GM21786 (cell line): ENCODE data around the gene NFATC4.
"Not testable (repeated sequence)": the region's sequence is repeated elsewhere in the genome, so short reads cannot be mapped to it uniquely, and the experiment has no call there.

Experiments used
- ATAC-seq: cut with Tn5 transposase; IDR thresholded peaks from one replicate; pipeline ENCODE4 v1.9.1; 2021; ENCODE audit not compliant: unreplicated experiment

The NFATC4 gene

DNA sequence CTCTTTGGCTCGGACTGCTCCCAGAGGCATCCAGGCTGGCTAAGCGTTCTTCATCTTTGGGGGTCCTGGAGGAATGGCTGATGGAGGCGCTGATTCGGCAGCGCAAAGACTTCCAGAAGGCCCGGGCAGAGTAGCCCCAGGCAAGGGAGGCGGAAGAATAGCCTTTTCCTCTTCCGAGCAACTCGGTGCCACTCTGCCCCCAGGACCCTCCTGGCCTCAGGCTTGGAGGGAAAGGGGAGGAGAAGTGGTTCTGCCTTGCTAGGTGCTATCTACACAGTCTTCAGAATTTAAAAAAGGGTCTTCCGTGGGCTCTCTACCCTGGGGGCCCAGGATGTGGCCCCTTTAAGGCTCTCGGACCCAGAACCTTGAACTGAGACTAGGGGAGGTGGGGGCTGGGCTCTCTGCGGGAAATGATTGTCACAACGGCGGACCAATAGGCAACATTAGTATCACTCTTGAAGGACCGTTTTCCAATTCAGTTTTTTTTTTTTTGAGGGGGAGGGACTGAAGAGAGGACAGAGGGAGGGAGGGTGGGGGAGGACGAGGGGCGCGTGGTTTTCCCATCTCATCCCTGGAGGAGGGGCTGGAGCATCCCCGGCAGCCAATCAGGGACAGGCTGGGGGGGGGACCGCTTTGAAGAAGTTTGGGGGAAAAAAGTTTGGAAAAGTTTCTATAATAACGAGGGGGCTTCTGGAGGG, at the start of gene NFATC4:
Gene NFATC4 (plus strand): TSS at position 671 of the 698 bp plus-strand sequence. CDS start 157 bp downstream, outside the sequence.
- peak; percentile 32 for ATAC-seq

DNA sequence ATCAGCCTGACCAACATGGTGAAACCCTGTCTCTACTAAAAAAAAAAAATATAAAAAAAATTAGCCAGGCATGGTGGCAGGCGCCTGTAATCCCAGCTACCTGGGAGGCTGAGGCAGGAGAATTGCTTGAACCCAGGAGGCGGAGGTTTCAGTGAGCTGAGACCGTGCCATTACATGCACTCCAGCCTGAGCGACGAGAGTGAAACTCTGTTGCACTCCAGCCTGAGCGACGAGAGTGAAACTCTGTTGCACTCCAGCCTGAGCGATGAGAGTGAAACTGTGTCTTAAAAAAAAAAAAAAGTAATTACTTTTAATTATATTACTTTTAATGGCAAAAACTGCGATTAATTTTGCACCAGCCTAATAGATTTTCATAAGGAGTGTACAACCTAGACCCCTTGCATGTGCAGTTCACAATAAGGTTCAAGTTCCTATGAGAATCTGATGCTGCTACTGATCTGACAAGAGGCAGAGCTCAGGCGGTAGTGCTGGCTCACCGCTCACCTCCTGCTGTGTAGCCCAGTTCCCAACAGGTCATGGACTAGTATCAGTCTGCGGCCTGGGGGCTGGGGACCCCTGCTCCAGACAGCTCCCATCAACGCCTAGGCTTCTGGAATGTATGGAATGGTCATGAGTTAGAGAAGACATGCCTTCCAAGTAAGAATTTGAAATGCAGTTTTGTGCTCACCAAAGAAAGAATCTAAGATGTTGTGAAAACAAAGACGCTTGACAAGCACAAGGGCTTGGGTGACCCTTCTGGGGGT, 46.6 kb upstream of the NFATC4 start:
- ATAC-seq = no peak

DNA sequence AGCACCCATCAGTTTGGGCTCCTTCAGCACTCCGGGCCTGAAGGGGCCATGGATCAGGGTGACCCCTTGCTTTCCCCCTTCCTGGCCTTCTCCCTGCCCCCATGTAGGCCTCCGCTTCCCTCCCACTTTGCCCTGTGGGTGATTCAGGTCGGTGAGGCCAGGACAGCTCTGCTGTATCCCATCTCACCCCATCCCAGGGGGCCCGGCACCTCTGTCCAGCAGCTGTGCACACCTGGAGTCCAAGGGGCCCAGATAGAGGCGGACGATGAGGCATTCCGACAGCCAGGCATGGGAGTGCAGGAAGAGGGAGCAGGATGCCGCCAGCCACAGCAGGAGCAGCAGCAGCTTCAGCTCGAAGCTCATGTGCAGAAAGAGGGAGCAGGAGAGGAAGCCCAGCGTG, 45.3 kb upstream of the NFATC4 start:
- no peak for ATAC-seq

DNA sequence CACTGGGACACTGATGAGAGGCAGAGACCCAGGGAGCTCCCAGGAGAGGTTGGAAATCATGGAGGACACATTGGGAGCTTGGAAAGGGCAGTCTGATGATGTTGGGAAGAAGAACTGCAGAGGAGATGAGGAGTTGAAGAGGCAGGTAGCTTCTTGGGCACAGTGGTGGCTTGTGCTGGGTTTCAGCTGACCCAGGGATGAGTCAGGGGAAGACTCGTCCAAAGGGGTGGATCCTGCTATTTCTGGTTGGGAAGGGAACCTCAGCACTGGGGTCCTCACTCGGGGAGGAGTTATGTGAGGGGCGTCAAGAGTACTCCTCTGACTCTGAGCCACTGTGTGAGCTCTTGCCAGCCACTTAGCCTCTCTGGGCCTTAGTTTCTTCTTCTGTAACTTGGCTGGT, 44.6 kb upstream of the NFATC4 start:
- ATAC-seq = no peak

DNA sequence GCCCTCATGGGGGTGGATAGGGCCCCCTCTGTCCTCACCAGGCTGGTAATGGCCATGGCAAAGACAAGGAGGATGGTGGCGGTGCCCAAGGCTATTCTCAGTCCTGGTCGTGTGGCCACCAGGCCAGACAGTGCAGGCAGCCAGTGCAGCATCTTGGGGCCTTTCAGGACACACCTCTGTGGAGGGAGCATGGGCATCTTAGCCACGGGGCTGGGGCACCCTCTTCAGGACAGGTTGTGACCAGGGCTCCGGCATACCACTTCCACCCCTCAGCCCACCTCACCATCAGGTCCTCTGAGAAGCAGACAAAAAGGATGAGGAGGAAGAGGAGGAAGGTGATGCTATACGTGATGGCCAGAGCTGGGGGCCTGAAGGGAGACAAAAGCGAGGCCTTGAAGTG, 44.0 kb upstream of the NFATC4 start:
- no peak for ATAC-seq

DNA sequence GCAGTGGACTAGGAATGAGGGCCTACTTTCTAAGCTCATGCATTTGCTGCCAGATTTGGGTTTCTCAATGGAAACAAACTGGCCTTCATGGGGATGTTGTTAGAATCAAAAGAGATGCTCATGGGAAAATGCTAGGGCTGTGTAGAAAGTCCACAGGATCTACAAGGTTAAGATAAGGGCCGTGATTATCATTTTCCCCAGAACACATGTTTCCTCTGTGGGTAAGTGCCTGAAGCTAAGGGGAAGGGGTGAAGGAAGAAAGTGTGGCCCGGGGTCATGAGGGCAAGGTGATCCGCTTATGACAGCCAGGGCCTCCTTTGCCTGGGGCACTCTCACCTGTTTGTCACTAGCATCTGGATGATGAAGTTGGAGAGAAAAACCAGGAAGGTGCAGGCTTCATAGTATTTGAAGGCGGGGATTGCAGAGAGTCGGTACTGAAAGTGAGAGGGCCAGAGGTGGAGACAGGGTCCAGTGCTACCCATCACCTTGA, 42.9 kb upstream of the NFATC4 start:
- ATAC-seq = no peak

DNA sequence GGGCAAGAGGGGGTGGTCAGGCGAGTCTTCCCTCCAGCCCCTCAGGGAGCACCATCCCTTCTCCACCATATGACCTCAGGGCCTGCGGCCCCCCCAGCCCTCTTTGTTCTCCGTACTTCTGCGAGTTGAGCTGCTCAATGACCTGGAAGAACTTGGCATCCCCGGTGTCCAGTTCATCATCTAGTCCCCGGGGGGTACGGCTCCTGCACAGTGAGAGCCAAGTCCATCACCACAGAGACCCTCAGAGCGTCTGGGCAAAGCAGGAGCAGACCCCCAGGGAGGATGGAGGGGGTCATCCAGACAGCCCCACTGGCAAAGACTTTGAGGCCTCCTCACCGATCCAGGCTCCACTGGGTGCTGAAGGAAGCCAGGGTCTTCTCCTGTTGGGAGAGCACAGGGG, 42.0 kb upstream of the NFATC4 start:
- no peak for ATAC-seq

DNA sequence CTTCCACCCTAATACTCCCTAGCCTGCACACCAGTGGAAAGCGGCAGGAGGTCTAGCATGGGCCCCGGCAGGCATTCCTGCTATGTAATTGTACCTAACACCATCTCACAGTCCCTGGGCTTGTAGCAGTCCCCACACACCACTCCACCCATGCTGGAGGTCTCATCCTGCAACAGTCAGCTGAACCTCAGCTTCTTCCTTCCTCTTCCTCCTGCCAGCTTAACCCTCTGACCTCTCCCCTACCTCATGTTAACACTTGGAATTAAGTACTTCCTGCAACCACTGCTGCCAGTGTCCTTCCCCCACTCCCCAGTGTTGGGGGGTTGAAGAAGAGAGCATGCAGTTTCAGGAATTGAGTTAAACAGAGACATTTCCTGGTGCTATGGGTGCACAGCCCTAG, 40.7 kb upstream of the NFATC4 start:
- ATAC-seq = no peak

DNA sequence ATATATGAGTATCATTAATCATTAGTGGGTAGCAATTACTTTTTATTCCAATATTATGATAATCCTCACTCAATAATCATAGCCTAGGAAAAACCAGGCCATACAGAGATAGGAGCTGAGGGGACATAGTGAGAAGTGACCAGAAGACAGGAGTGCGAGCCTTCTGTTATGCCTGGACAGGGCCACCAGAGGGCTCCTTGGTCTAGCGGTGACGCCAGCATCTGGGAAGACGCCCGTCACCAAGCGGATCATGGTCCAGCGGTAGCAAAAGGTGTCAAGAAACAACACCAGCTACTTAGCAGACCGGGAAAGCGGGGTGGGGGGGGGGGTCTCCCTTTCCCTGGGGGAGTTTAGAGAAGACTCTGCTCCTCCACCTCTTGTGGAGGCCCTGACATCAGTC, 40.1 kb upstream of the NFATC4 start:
- not testable (repeated sequence) for ATAC-seq

DNA sequence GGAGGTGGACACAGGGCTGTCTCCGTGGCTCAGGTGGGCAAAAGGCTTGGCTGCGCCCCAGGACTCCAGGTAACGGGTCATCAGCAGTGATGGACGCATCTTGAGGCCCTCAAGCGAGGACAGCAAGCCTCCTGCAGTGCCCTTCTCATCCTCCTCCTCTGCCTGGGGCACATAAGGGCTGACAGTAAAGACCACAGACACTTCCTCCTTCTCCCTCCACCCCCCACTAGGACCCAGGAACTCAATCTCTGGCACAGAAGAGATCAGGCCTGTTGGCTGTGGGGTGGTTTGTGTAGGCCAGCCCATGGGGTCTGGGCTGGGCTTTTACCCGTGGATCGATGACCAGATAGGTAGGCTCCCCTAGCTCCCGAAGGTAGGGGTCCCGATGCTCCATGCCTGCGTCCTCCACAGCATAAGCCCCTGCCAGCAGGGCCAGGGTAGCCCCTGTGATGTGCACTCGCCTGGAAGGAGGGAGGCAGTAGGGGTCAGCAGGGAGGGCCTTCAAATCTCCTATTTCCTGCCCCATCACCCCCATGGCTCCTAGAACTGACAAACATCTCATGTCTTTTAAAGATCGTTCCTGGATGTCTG, 38.8 kb upstream of the NFATC4 start:
- no peak for ATAC-seq

DNA sequence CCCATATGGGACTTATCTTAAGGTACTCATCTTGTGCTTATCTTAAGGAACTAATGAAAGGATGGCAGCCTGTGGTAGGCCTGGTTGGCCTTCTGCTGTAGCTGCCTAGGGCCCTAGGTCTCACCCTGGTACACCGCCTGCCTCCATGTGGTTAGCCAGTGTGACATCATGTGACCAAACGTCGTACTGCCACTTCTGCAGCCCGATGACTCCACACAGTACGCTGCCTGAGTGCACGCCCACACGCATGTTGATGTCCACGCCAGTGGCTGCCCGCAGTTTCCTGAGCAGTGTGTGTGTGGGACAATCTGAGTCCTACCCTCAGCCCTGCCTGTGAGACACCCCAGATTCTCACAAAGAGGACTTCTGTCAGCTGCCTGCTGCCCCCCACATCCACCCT, 38.2 kb upstream of the NFATC4 start:
- no peak for ATAC-seq

DNA sequence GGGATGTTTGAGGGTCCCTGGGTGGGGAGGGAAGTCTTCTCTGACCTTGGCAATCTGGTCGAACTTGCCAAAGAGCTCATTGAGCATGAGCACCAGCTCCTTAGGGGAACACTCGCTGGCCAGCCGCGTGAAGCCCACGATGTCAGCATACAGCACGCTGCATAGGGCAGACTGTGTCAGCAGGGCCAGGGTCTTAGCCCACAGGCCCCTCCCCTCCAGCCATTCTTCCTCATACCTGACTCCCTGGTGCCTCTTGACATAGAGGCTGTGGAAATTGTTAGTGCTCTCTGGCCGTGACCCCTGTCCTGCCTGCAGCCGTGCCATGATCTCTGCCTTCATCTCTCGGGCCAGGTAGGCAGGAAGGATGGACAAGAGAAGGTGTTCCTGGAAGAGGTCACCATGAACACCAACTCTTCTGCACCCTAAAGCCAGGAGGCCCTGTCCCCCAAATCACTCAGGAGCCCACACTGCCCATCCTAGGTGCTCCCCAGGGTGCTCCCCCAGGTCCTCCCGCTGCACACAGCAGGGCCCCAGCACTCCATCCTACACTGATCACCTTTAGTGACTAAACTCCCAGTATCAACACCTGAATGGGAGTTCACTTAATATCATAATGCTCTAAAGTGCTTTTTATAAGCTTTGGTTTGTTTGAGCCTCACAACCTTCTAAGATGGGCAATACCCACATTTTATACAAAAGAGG, 36.9 kb upstream of the NFATC4 start:
- ATAC-seq = no peak

DNA sequence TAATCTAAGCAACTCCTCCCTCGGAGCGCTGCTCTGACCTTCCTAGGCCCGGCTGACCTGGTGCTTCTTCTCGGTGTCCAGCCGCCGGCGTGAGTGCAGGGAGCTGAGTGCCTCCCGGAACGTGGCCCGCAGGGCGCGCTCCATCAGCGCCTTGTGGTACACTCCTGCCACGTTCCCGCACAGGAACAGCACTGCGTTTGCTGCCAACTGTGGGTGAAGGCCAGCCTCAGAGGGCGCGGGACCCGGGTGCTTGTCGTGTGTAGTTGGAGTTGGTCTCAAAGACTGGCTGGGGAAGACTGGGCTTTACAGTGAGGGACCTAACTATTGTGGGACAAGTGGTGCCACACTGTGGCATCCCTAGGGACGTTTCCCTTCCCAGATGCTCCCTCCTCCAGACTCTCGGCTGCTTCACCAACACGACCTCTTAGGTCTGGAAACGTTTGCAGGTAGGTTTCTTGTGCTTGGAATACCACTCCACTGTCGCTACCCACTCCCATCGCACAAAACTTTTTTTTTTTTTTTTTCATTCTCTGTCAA, 36.2 kb upstream of the NFATC4 start:
- ATAC-seq = no peak

DNA sequence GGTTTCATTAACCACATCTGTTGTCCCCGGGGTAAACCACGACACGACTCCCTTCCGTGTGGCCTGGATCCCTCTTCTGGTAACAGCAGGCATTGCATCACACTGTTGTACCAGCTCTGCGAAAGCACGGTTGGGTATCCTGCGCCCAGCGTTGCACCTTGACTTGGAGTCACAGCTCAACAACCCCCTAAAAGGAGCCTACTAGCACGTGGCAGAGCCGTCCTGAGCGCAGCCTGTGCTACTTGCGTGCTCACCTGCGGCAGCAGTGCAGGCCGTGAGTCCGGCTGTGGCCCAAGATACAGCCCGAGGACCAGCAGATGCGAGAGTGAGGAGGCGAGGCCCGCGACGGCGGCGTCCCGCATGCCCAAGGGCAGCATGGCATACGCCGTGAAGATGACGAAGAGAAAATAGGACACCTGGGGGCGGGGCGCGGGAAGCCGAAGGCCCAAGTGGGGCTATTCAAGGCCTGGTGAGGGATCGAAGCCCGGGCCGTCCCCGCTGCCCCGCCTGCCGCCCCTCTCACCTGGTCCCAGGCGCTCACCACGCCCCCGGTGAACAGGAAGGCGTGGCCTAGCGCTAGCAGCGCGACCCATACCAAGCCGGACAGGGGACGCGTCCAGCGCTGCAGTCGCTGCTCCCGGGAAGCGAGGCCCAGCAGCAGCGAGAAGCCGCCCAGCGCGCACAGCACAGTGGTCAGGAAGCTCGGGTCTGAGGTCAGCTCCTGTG, 35.6 kb upstream of the NFATC4 start:
- ATAC-seq = peak; percentile 66

DNA sequence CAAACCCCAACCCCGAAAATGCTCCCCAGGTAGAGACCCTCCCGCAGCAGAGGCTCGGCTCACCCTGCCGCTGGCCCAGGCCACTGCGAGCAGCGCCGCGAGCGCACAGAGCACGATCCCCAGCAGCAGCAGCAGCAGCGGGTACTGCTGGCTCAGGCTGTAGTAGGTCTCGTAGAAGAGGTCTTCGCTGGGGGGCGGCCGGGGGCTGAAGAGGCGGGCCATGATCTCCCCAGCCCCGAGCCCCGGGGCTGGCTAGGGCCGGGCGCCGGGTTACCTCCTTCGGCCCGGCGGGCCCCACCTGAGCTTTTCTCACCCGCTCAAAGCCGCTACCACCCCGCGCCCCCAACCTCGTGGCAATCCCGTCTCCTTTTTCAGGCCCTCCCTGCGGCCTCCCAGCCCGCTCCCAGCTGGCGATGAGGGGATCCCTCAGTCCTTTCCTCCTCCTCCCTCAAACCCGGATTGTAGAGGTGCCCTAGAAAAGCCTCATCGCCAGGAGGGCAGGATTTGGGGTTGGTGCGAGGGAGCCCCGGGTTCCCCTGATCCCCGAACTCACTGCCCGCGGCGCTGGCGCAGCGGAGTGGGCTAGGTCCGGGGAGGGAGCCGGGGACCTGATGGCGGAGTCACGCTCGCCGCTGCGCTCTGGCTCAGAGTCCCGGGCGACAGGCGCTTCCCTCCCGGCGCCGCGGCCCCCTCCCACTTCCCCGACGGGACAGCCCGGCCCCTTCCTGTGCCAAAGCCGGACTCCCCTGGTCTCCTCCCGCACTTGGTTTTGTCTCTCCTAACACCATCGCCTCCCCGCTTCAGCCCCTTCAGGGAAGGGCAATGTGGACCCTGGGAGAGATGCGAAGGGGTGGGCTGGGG, 33.3 kb upstream of the NFATC4 start, which contains the start of gene ADCY4:
Gene ADCY4 (minus strand): TSS at position 641 of the 861 bp plus-strand sequence. CDS start 419 bp downstream, at position 222.
- ATAC-seq = no peak

DNA sequence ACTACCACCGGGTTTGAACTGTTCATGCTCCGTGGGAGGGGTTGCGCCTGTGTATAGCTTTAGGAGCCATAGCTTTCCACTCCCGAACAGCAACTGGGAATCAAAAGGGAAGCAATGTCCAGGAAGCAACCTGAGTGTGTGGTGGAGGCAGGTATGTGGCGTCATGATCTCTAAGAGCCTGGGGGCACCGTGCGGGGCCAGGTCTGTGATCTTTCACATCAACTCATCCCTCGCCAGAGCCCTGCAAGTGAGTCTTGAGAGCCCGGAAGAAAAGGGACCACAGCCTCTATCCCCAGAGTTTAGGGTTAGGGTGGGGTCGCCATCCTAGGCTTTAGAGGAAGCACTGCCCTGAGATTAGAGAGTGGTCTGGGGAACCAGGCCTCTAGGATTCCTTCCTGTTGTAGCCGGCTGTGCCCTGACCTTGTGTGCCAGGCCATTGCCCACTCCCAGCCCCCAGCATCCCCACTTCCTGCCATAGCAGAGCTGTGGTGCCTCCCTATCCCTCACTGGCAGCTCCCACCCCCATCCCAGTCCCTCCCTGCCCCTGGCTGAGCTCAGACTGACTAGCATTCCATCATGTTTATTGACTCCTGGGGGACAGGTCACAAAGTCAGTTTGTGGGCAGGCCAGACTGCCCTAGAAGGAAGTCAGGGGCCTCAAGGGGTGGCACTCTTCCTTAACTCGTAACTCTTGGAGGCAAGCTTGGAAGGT, 32.4 kb upstream of the NFATC4 start:
- no peak for ATAC-seq

DNA sequence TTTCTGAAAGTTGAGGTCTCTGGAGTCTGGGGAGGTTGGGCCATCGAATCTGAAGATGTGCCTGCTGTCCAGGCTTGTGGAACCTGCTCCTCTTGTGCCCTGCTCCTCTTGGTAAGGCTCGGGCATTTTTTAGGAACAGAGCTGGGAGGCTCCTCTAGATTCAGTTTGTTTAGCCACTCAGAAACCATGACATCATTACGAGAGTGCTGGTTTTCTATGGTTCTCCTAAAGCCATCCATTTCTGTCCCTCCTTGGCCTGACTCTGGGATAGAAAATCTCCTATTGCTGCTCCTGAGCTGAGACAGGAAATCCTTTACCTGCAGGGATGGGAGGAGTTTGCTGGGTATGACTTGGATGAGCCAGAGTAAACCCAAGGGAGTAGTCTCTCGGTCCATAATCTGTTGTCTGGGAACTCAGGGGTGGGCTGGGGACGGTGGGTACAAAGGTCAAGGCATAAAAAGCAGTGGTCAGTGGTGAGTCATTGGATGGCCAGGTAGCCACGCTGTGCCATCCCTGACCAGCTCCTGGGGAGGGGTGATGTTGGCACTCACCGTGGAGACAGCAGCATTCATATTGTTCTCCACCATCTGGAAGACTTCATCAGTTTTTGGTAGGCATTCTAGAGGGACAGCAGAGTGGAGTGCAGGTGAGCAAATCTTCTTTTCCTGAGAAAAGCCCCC, 30.7 kb upstream of the NFATC4 start:
- no peak for ATAC-seq

DNA sequence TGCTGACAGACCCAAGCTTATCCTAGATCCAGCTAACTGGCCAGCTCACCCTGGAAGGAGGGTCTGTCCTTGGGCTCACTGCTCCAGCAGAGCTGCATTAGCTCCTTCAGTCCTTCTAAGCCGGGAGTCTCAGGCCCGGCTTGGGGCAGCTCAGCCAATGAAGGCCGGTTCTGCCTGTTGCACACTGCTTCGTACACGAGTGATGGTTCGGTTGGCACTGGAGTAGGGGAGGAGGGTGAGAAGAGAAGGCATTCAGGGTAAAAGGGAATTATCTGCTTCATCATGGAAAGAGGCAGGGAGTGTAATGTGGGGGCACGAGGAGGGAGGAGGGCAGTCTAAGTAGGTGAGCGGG, 30.2 kb upstream of the NFATC4 start:
- no peak for ATAC-seq
